ENCODE data around the gene TMEM116.
"Not testable (repeated sequence)": the region's sequence is repeated elsewhere in the genome, so short reads cannot be mapped to it uniquely, and the experiment has no call there.

TMEM116 gene

GRCh38 chr12:112009596-112009995 lies 3.4 kb downstream of the TMEM116 start:
- WGBS, 2 experiments, result 85 to 89% methylated on average over 2 of the region's 3 CpGs
- H3K27me3 ChIP-seq (ENCODE audit: control insufficient read depth, insufficient read depth, low read length, poor library complexity, severe bottlenecking); H3K9me3 ChIP-seq (ENCODE audit: control insufficient read depth, low read length); H3K4me3 ChIP-seq (ENCODE audit: insufficient read depth, low read depth, low read length); H3K27ac ChIP-seq (ENCODE audit: insufficient read depth, low read depth, low read length, poor library complexity, severe bottlenecking); H3K36me3 ChIP-seq (ENCODE audit: control insufficient read depth, insufficient read depth, low read length); H3K4me1 ChIP-seq (ENCODE audit: control insufficient read depth, insufficient read depth, low read length): not testable (repeated sequence)

GRCh38 chr12:112008918-112009317 lies 4.0 kb downstream of the TMEM116 start:
- WGBS, 2 experiments, result no CpG with 5 or more reads among the region's 3 CpGs
- Histone ChIP-seq H3K9me3 (ENCODE audit: control insufficient read depth, low read length) (no peaks in the 10 kb centered on the region), H3K4me1 (ENCODE audit: control insufficient read depth, insufficient read depth, low read length) (no peaks in the 10 kb centered on the region), H3K36me3 (ENCODE audit: control insufficient read depth, insufficient read depth, low read length) (peaks cover 4% of the 10 kb centered on the region), H3K27me3 (ENCODE audit: control insufficient read depth, insufficient read depth, low read length, poor library complexity, severe bottlenecking) (no peaks in the 10 kb centered on the region), H3K4me3 (ENCODE audit: insufficient read depth, low read depth, low read length) (no peak overlapping the region), H3K27ac (ENCODE audit: insufficient read depth, low read depth, low read length, poor library complexity, severe bottlenecking) (no peak overlapping the region)

- H3K9me3 ChIP-seq (ENCODE audit: control insufficient read depth, low read length), result no peaks in the 10 kb centered on the region
- no peaks in the 10 kb centered on the region for H3K4me1 ChIP-seq (ENCODE audit: control insufficient read depth, insufficient read depth, low read length)
- no peaks in the 10 kb centered on the region for H3K27me3 ChIP-seq (ENCODE audit: control insufficient read depth, insufficient read depth, low read length, poor library complexity, severe bottlenecking)
- WGBS, 2 experiments, result 90 to 95% methylated on average over 9 of the region's 9 CpGs
- H3K27ac ChIP-seq (ENCODE audit: insufficient read depth, low read depth, low read length, poor library complexity, severe bottlenecking), result no peak overlapping the region
- H3K4me3 ChIP-seq (ENCODE audit: insufficient read depth, low read depth, low read length), result no peak overlapping the region
- H3K36me3 ChIP-seq (ENCODE audit: control insufficient read depth, insufficient read depth, low read length), result peaks cover 4% of the 10 kb centered on the region
Observed at GRCh38 chr12:112007945-112008344, 5.0 kb downstream of the TMEM116 start.

GRCh38 chr12:112005419-112006395 lies 7.3 kb downstream of the TMEM116 start:
- peaks cover 4% of the 10 kb centered on the region for H3K36me3 ChIP-seq (ENCODE audit: control insufficient read depth, insufficient read depth, low read length)
- 73% methylated on average over 6 of the region's 6 CpGs for WGBS, 2 experiments
- H3K9me3 ChIP-seq (ENCODE audit: control insufficient read depth, low read length), result no peaks in the 10 kb centered on the region
- no peak overlapping the region for H3K27ac ChIP-seq (ENCODE audit: insufficient read depth, low read depth, low read length, poor library complexity, severe bottlenecking)
- H3K4me3 ChIP-seq (ENCODE audit: insufficient read depth, low read depth, low read length), result no peak overlapping the region
- H3K4me1 ChIP-seq (ENCODE audit: control insufficient read depth, insufficient read depth, low read length), result no peaks in the 10 kb centered on the region
- H3K27me3 ChIP-seq (ENCODE audit: control insufficient read depth, insufficient read depth, low read length, poor library complexity, severe bottlenecking), result no peaks in the 10 kb centered on the region

GRCh38 chr12:112004041-112004440 lies 8.9 kb downstream of the TMEM116 start:
- WGBS, 2 experiments, result 91 to 93% methylated on average over 3 of the region's 3 CpGs

GRCh38 chr12:112001576-112001975 lies 11.4 kb downstream of the TMEM116 start:
- Histone ChIP-seq H3K27me3 (ENCODE audit: control insufficient read depth, insufficient read depth, low read length, poor library complexity, severe bottlenecking) (no peaks in the 10 kb centered on the region), H3K36me3 (ENCODE audit: control insufficient read depth, insufficient read depth, low read length) (no peaks in the 10 kb centered on the region), H3K4me3 (ENCODE audit: insufficient read depth, low read depth, low read length) (no peak overlapping the region), H3K9me3 (ENCODE audit: control insufficient read depth, low read length) (no peaks in the 10 kb centered on the region), H3K27ac (ENCODE audit: insufficient read depth, low read depth, low read length, poor library complexity, severe bottlenecking) (no peak overlapping the region), H3K4me1 (ENCODE audit: control insufficient read depth, insufficient read depth, low read length) (no peaks in the 10 kb centered on the region)

More at GRCh38 chr12:112004041-112004440, 8.9 kb downstream of the TMEM116 start:
- Histone ChIP-seq H3K4me3 (ENCODE audit: insufficient read depth, low read depth, low read length) (no peak overlapping the region), H3K27me3 (ENCODE audit: control insufficient read depth, insufficient read depth, low read length, poor library complexity, severe bottlenecking) (no peaks in the 10 kb centered on the region), H3K9me3 (ENCODE audit: control insufficient read depth, low read length) (no peaks in the 10 kb centered on the region), H3K4me1 (ENCODE audit: control insufficient read depth, insufficient read depth, low read length) (no peaks in the 10 kb centered on the region), H3K27ac (ENCODE audit: insufficient read depth, low read depth, low read length, poor library complexity, severe bottlenecking) (no peak overlapping the region), H3K36me3 (ENCODE audit: control insufficient read depth, insufficient read depth, low read length) (no peaks in the 10 kb centered on the region)

- WGBS, 2 experiments, result 93% methylated on average over 7 to 8 of the region's 8 CpGs
- Histone ChIP-seq H3K4me3 (ENCODE audit: insufficient read depth, low read depth, low read length) (no peak overlapping the region), H3K4me1 (ENCODE audit: control insufficient read depth, insufficient read depth, low read length) (no peaks in the 10 kb centered on the region), H3K9me3 (ENCODE audit: control insufficient read depth, low read length) (no peaks in the 10 kb centered on the region), H3K27ac (ENCODE audit: insufficient read depth, low read depth, low read length, poor library complexity, severe bottlenecking) (no peak overlapping the region), H3K27me3 (ENCODE audit: control insufficient read depth, insufficient read depth, low read length, poor library complexity, severe bottlenecking) (no peaks in the 10 kb centered on the region), H3K36me3 (ENCODE audit: control insufficient read depth, insufficient read depth, low read length) (no peaks in the 10 kb centered on the region)
Observed at GRCh38 chr12:112000820-112001219, 12.1 kb downstream of the TMEM116 start.

- WGBS, 2 experiments, result 92 to 93% methylated on average over 9 of the region's 9 CpGs
- not testable (repeated sequence) for H3K36me3 ChIP-seq (ENCODE audit: control insufficient read depth, insufficient read depth, low read length); H3K9me3 ChIP-seq (ENCODE audit: control insufficient read depth, low read length); H3K4me3 ChIP-seq (ENCODE audit: insufficient read depth, low read depth, low read length); H3K27ac ChIP-seq (ENCODE audit: insufficient read depth, low read depth, low read length, poor library complexity, severe bottlenecking); H3K4me1 ChIP-seq (ENCODE audit: control insufficient read depth, insufficient read depth, low read length); H3K27me3 ChIP-seq (ENCODE audit: control insufficient read depth, insufficient read depth, low read length, poor library complexity, severe bottlenecking)
Observed at GRCh38 chr12:111999129-111999528, 13.8 kb downstream of the TMEM116 start.

GRCh38 chr12:111998015-111998414 lies 14.9 kb downstream of the TMEM116 start:
- no peaks in the 10 kb centered on the region for H3K27me3 ChIP-seq (ENCODE audit: control insufficient read depth, insufficient read depth, low read length, poor library complexity, severe bottlenecking)
- H3K9me3 ChIP-seq (ENCODE audit: control insufficient read depth, low read length), result no peaks in the 10 kb centered on the region
- 95 to 96% methylated on average over 4 of the region's 4 CpGs for WGBS, 2 experiments
- H3K36me3 ChIP-seq (ENCODE audit: control insufficient read depth, insufficient read depth, low read length), result no peaks in the 10 kb centered on the region
- no peaks in the 10 kb centered on the region for H3K4me1 ChIP-seq (ENCODE audit: control insufficient read depth, insufficient read depth, low read length)
- H3K27ac ChIP-seq (ENCODE audit: insufficient read depth, low read depth, low read length, poor library complexity, severe bottlenecking), result no peak overlapping the region
- H3K4me3 ChIP-seq (ENCODE audit: insufficient read depth, low read depth, low read length), result no peak overlapping the region

GRCh38 chr12:111997300-111997699 lies 15.7 kb downstream of the TMEM116 start:
- H3K4me3 ChIP-seq (ENCODE audit: insufficient read depth, low read depth, low read length), result no peak overlapping the region
- H3K4me1 ChIP-seq (ENCODE audit: control insufficient read depth, insufficient read depth, low read length), result no peaks in the 10 kb centered on the region
- H3K9me3 ChIP-seq (ENCODE audit: control insufficient read depth, low read length), result no peaks in the 10 kb centered on the region
- H3K27ac ChIP-seq (ENCODE audit: insufficient read depth, low read depth, low read length, poor library complexity, severe bottlenecking), result no peak overlapping the region
- WGBS, 2 experiments, result 87 to 96% methylated on average over 2 of the region's 2 CpGs
- H3K27me3 ChIP-seq (ENCODE audit: control insufficient read depth, insufficient read depth, low read length, poor library complexity, severe bottlenecking), result no peaks in the 10 kb centered on the region
- H3K36me3 ChIP-seq (ENCODE audit: control insufficient read depth, insufficient read depth, low read length), result no peaks in the 10 kb centered on the region
